Measurements from ENCODE around the gene FH.

DNA sequence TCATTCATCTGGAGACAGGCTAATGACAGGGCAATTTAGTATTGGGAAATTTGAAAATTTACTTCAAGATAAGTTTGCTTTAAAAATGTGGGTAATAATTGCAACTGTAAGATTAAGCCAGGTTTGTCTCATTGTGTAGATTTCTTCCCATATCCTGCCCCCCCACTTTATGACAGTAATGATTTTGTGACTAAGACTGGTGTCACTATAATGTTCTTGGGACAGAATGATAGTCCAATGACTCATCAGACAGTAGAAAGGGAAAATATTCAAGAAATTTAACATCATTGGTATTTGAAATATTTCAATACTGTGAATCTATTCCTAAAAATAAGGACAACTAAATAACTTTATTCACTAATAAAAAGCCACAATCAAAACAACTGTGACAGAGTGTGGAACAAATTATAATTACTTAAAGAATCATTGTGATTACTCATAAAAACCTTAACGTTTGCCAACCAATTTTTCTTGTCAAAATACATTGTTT is 36.7 kb downstream of the FH start:
- TF ChIP-seq POLR2A (IDR thresholded peaks at IDR 0.05; ENCODE audit: low read depth, low read length): no peak
- no peak for TF ChIP-seq POLR2AphosphoS5 (IDR thresholded peaks at IDR 0.05; ENCODE audit: low read depth, low read length)
- no peak for TF ChIP-seq TAF1 (IDR thresholded peaks at IDR 0.05; ENCODE audit: low read depth, low read length)
- no peak for TF ChIP-seq SPI1 (IDR thresholded peaks at IDR 0.05; ENCODE audit: low read depth, low read length)
